Measurements from ENCODE around the gene SLC6A11.

DNA sequence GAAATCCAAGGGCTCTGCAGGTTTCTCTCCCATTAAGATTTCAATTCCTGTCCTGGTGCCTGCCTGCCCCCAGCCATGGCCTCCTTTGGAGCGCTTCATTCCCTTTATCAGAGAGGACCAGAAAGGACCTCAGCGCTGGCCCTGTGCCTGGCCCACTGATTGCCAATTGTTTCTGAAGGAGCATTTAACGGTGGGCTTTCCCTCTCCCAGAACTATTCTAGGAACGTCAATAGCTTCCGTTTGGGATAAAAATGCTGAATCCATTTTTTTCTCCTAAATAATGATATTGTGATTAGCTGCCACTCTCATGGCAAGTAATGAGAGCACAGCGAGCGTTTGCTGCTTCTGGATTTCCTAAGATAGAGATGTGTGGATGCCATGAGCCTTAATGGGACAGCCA, 164.3 kb downstream of the SLC6A11 start:
- TF ChIP-seq, protein P1, sequence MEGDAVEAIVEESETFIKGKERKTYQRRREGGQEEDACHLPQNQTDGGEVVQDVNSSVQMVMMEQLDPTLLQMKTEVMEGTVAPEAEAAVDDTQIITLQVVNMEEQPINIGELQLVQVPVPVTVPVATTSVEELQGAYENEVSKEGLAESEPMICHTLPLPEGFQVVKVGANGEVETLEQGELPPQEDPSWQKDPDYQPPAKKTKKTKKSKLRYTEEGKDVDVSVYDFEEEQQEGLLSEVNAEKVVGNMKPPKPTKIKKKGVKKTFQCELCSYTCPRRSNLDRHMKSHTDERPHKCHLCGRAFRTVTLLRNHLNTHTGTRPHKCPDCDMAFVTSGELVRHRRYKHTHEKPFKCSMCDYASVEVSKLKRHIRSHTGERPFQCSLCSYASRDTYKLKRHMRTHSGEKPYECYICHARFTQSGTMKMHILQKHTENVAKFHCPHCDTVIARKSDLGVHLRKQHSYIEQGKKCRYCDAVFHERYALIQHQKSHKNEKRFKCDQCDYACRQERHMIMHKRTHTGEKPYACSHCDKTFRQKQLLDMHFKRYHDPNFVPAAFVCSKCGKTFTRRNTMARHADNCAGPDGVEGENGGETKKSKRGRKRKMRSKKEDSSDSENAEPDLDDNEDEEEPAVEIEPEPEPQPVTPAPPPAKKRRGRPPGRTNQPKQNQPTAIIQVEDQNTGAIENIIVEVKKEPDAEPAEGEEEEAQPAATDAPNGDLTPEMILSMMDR (IDR thresholded peaks at IDR 0.05) = no peak
- no peak for TF ChIP-seq POLR2A (IDR thresholded peaks at IDR 0.05)

Data from esophagus squamous epithelium (tissue), 4 donors.